Lung microvascular endothelial cell (primary cell): Measurements from ENCODE around the gene KCTD2. TPM values are rescaled to one million over a fixed set of nuclear protein-coding genes. Genes with fewer than 3 reads are reported as not detected.
A peak's percentile ranks its signal among the peaks of the same experiment; 100 is the strongest.

Source experiments
- DNase-seq, 2 donors: peaks; one replicate each; pipeline versions ENCODE4 v3.0.0 to v3.0.0-alpha.2; 2010; ENCODE audit warnings: low read depth in 2 of 2
- total RNA-seq: library from RNA; depleted of rRNA; stranded (reverse); fragments of >200 nt; gene quantifications from 2 replicates; pipeline ENCODE4 v1.2.1, GENCODE V29; 2014

The KCTD2 gene
- total RNA-seq, 1 donor from 2014 or later, result 11.9 TPM

DNA sequence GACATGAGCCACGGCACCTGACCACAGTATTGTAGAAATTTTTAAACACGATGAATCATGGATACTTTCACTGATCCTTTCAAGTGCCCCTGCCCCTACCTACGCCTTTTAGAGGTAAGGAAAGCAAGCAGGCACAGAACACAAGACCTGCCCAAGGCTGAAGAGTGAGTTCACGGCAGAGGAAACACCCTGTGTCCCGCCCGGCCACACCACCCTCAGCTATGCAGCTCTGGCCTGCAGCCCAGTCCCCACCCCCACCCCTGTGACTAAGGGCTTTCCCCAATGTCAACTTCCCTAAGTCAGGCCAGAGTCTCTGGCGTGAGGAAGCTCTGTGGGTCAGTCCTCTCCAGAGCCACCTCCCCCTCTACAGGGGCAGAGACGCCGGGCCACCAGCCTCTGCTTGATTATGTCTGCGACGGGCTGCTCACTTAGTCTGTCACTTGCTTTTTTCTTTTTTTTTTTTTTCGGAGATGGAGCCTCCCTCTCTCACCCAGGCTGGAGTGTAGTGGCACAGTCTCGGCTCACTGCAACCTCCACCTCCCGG lies 49.1 kb downstream of the KCTD2 start:
- peak; percentile 76 to 85 for DNase-seq

- DNase-seq, result no peak
Measured at GRCh38 chr17:75097865-75098264, 50.8 kb downstream of the KCTD2 start.

- no peak for DNase-seq
Measured at GRCh38 chr17:75098861-75099260, 51.8 kb downstream of the KCTD2 start.

GRCh38 chr17:75099881-75100595 lies 53.0 kb downstream of the KCTD2 start:
- no peak for DNase-seq

DNA sequence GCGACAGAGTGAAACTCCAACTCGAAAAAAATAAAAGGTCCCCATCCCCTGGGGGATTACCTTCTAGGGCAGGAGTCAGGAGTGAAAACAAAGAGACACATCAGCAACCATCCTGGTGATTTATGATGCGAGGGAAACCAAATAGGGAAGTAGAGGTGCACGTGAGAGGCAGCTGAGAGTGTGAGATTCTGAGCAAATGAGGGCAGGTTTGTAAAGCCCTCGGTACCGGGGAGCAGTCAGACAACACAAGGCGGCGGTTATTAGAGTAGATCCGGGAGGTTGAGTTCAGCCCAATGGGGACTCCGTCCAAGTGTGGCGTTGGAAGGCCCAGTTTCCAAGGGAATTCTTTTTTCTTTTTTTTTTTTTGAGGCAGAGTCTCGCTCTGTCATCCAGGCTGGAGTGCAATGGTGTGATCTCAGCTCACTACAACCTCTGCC lies 55.4 kb downstream of the KCTD2 start:
- DNase-seq, result no peak

GRCh38 chr17:75103601-75104554 lies 56.9 kb downstream of the KCTD2 start:
- DNase-seq, result no peak

GRCh38 chr17:75105126-75106080 lies 58.4 kb downstream of the KCTD2 start:
- peak; percentile 64 to 65 for DNase-seq

DNA sequence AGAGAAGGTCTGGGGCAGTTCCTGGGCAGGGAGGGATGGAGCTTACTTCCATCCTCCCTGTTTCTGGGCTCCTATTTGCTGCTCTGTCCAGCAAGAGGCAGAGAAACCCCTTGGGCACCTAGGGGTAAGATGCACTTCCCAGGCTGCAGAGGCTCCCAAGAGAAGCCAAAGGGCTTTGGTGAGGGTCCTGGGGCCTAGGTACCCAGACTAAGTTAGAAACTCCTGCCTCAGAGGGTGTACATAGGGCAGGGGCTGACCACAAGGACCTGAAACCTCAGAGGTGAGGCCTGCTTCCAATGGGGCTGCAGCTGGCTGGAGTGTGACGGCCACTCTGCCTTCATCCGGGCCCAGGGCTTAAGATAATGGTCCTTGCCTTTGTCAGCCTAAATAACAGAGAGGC lies 61.2 kb downstream of the KCTD2 start:
- no peak for DNase-seq

DNA sequence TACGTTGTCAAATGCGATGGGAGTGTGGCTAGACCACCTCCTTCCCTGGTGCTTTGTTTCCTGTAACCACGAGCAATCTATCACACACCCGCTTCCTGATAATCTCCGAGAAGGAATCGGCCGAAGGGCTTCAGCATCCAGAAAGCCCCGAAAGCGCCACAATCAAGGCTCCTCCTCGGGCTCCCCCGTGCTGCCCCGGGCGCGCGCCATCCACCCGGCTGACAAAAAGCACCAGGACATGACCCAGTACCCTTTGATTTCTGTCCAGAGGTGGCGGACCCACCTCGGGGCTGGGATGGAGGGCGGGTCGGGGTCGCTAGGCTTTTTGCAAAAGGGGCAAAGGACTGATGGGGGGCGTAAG lies 62.0 kb downstream of the KCTD2 start:
- no peak for DNase-seq

DNA sequence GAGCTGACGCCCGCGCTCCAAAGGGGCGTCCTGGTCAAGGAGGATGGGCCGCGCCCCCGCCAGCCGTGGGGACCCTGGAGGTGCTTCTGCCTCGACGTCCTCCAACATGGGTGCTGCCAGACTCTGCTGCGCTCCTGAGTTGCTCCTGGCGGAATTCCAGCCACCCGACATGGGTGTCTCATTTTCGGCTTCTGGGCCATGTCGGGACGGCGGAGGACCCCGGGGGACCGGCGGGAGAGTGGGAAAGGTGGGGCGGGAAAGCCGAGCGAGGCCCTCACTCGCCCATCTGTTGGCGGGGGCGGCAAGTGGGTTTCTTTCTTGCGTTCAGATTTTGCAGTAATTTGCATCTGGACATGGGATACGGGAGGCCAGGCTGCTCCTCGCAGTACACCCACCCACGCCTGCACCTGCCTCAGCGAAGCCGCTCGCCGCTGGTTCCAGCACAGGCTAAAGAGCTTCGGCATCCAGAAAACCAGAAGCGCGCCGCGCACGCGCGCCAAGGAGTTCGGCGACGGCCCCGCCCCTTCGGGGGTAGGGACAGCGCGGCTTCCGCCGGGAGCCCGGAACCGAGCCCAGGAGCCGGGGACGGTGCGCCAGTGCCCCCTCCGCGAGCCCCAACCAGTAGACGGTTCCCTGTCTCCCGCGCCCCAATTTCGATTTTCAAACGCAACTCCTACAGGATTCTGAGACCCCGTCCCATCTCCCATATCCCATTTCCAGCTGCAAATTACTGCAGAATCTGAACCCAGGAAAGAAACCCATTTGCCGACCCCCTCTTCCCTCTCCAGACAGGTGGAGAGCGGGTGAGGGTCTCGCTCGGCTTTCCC lies 62.6 kb downstream of the KCTD2 start, which contains the start of gene ARMC7:
TSS of gene ARMC7 (plus strand) at position 563 of the 827 bp plus-strand sequence. CDS start 320 bp downstream, outside the sequence.
- DNase-seq, result peak; percentile 82 to 86

DNA sequence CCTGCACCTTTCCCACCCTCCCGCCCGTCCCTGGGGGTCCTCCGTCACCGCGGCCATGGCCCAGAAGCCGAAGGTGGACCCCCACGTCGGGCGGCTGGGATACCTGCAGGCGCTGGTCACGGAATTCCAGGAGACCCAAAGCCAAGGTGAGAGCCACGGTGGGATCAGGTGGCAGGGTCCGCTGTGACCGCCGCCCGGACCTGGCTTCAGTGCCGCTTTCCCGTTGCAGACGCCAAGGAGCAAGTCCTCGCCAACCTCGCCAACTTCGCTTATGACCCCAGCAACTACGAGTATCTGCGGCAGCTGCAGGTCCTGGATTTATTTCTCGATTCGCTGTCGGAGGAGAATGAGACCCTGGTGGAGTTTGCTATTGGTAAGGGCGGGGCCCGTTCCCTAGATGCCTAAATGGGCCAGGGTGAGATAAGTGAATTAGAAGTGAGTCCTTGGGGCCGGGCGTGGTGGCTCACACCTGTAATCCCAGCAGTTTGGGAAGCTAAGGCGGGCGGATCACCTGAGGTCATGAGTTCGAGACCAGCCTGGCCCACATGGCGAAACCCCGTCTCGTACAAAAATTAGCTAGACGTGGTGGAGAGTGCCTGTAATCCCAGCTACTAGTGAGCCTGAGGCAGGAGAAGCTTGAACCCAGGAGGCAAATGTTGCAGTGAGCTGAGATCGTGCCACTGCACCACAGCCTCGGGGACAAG lies 63.4 kb downstream of the KCTD2 start:
- peak in 1 of 2 donors; percentile 45 for DNase-seq

GRCh38 chr17:75111777-75112335 lies 64.8 kb downstream of the KCTD2 start:
- no peak for DNase-seq

- DNase-seq, result peak; percentile 93 to 94
Measured at GRCh38 chr17:75113798-75114551, 67.0 kb downstream of the KCTD2 start.

DNA sequence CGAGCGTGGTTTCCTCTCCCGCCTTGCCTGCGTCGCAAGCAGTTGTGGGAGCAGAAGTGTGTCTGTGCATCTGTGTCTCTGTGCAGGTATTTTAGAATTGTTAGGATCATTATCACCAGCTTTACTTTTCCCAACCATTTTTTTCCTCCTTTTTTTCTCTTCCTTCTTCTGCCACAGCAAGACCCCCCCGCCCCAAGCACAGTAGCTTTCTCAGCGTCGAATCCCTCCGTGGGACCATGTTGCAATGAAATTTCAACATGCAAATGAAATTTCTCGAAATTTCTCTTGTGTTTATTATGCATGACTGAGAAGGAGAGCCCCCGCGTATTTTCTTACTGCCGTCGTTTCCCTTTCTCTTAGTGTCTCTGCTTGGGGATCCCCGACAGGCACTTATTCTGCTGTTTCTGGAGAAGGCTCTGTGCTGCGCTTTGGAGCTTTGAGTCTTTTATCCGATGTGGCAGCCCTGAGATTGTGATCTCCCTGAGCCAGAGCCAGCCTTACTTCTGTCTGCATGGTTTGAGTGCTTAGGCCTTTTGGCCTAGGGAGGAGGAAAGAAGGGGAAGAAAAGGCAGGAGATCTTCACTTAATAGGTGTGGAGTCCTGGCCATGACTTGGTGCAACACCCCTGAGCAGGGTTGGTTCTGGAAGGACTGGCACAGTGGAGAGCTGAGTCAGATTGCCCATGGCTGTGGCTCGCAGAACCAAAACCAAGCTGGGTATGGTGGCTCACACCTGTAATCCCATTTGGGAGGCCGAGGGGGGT lies 67.7 kb downstream of the KCTD2 start:
- DNase-seq, result no peak
